ENCODE data around the gene NCBP3.
"Not testable (repeated sequence)": the region's sequence is repeated elsewhere in the genome, so short reads cannot be mapped to it uniquely, and the experiment has no call there.

NCBP3 gene

DNA sequence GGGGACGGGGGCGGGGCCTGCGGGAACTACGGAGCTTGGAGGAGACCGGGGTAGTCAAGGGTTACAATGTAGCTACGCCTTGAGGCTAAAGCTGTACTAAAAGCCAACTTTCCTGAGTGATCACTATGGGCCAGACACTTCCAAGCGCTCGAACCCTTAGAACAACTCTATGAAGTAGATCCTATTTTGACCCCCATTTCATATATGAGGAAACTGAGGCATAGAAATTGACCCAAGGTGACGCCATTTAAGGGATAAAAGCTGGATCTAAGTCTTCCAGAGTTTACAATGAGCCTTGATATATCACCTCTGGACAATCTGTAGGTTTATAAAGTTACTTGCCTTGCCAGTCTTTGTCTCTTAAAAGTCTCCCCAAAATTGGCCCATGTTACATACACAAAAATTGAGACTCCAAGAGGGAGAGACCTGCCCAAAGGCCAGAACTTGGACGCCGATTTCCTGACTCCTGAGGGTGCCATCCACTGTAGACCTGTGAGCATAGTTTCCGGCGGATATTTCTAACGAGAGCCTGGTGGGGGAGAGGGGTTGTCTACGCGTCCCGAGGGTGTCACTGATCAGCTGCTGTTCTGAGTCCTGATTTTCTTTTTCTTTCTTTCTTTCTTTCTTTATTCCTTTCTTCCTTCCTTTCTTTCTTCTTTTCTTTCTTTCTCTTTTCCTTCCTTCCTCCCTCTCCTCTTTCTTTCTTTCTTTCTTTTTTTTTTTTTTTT is 555 bp upstream of the NCBP3 start:
- Histone ChIP-seq H3K4me3 (ENCODE audit: low read depth, low read length) (0 out of 2 replicates have a peak overlapping the region, but pooled peaks have one; percentile 3), H3K9me3 (ENCODE audit: control insufficient read depth, insufficient read depth, low read length) (no peaks in the 10 kb centered on the region), H3K36me3 (ENCODE audit: control insufficient read depth, insufficient read depth, low read length) (peaks cover 22% of the 10 kb centered on the region), H3K9ac (ENCODE audit: low read depth, low read length) (no peak overlapping the region), H3K4me1 (ENCODE audit: control insufficient read depth, insufficient read depth, low read length) (peaks cover 8% of the 10 kb centered on the region; the same call in 1 of the 2 replicates), H3K27ac (ENCODE audit: low read depth, low read length) (no peak overlapping the region), H3K27me3 (ENCODE audit: control insufficient read depth, insufficient read depth, low read length) (no peaks in the 10 kb centered on the region)

DNA sequence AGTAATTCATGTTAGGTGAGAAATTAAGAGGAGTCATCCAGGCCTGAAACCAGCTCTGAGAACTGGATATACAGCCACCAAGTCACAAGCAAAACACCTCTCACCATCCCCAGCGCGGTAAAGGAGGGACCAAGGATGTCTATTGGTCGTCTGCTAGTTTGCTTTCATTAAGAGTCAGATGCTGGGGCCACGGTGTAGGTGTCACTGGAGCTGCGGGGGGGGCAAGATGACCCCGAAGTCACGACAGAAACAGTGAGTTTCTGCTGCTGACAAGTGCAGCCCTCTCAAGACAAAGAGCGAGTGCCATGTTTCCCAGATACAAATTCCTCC is 790 bp downstream of the NCBP3 start:
- H3K9me3 ChIP-seq (ENCODE audit: control insufficient read depth, insufficient read depth, low read length), result no peaks in the 10 kb centered on the region
- H3K27ac ChIP-seq (ENCODE audit: low read depth, low read length), result peak overlapping the region; percentile 88
- peaks cover 8% of the 10 kb centered on the region; the same call in 1 of the 2 replicates for H3K4me1 ChIP-seq (ENCODE audit: control insufficient read depth, insufficient read depth, low read length)
- H3K9ac ChIP-seq (ENCODE audit: low read depth, low read length), result peak overlapping the region; percentile 94
- H3K4me3 ChIP-seq (ENCODE audit: low read depth, low read length), result peak overlapping the region; percentile 86
- H3K36me3 ChIP-seq (ENCODE audit: control insufficient read depth, insufficient read depth, low read length), result peaks cover 35% of the 10 kb centered on the region
- H3K27me3 ChIP-seq (ENCODE audit: control insufficient read depth, insufficient read depth, low read length), result no peaks in the 10 kb centered on the region

DNA sequence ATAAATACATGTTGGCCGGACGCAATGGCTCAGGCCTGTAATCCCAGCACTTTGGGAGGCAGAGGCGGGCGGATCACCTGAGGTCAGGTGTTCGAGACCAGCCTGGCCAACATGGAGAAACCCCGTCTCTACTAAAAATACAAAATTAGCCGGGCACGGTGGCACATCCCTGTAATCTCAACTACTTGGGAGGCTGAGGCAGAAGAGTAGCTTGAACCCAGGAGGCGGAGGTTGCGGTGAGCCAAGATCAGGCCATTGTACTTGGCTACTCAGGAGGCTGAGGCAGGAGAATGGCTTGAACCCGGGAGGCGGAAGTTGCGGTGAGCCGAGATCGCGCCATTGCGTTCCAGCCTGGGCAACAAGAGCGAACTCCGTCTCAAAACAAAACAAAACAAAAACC is 1.5 kb downstream of the NCBP3 start:
- H3K27ac ChIP-seq (ENCODE audit: low read depth, low read length); H3K9me3 ChIP-seq (ENCODE audit: control insufficient read depth, insufficient read depth, low read length); H3K4me1 ChIP-seq (ENCODE audit: control insufficient read depth, insufficient read depth, low read length); H3K9ac ChIP-seq (ENCODE audit: low read depth, low read length); H3K27me3 ChIP-seq (ENCODE audit: control insufficient read depth, insufficient read depth, low read length): not testable (repeated sequence)
- H3K36me3 ChIP-seq (ENCODE audit: control insufficient read depth, insufficient read depth, low read length), result peaks cover 42% of the 10 kb centered on the region
- peak overlapping the region; percentile 86; the same call in 1 of the 2 replicates for H3K4me3 ChIP-seq (ENCODE audit: low read depth, low read length)

DNA sequence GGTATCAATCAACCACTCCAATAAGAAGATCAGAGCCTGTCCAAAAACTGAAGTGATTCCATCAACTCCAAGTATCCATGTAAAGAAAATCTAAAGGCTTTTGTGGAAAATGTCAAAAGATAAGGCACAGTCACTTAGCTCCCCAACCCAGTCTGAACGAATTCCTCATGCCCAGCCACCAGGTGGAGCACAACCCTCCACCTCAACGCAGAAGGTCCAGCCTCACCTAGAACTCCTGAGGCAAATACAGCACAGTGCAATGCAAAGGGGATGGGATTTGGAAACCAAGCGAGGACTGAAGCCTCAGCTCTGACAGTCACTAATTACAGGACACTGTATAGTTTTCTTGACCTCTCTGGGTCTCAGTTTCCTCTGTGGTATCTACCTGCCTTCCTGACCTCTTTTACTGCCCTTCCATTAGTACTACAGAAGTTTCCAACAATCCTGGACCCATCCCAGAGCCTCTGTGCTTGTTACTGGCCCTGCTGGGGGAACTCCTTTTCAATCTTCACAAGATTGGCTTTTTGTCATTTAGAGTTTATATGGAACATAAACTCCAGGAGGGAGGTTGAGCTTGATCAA is 2.0 kb downstream of the NCBP3 start:
- Histone ChIP-seq H3K36me3 (ENCODE audit: control insufficient read depth, insufficient read depth, low read length) (peaks cover 47% of the 10 kb centered on the region), H3K4me1 (ENCODE audit: control insufficient read depth, insufficient read depth, low read length) (peaks cover 8% of the 10 kb centered on the region; the same call in 1 of the 2 replicates), H3K27me3 (ENCODE audit: control insufficient read depth, insufficient read depth, low read length) (no peaks in the 10 kb centered on the region), H3K27ac (ENCODE audit: low read depth, low read length) (no peak overlapping the region), H3K4me3 (ENCODE audit: low read depth, low read length) (no peak overlapping the region), H3K9ac (ENCODE audit: low read depth, low read length) (no peak overlapping the region), H3K9me3 (ENCODE audit: control insufficient read depth, insufficient read depth, low read length) (no peaks in the 10 kb centered on the region)

DNA sequence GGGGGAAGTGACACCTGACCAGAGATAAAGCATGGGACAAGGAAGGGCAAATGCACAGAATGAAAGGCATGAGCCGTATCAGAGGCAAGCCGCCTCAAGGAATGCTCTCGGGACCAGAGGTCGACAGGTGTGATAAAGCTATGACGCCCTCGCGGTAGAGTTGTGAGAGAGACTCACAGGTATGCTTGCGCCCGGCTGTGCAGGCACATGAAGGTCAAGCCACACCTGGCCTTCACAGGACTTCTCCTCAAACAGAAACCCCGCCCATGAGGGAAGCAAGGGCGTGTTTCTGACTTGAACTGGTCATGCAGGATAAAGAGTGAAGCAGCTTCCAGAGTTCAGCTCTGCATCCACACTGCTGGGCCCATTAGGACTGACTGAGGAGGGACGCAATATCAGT is 7.8 kb downstream of the NCBP3 start:
- H3K27ac ChIP-seq (ENCODE audit: low read depth, low read length), result no peak overlapping the region
- H3K36me3 ChIP-seq (ENCODE audit: control insufficient read depth, insufficient read depth, low read length), result peaks cover 86% of the 10 kb centered on the region
- H3K9ac ChIP-seq (ENCODE audit: low read depth, low read length), result no peak overlapping the region

DNA sequence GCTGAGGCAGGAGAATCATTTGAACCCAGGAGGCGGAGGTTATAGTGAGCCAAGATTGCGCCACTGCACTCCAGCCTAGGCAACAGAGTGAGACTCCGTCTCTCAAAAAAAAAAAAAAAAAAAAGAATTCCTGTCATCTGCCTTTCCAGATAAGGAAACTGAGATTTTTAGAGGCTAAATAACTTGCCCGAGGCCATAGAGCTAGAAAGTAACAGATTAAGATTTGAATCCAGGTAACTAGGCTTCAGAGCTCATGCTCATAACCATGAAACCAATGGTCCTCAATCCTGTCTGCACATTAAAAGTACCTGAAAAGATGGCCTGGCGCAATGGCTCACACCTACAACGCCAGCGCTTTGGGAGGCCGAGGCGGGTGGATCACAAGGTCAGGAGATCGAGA is 9.5 kb downstream of the NCBP3 start:
- H3K4me1 ChIP-seq (ENCODE audit: control insufficient read depth, insufficient read depth, low read length), result no peaks in the 10 kb centered on the region
- H3K9ac ChIP-seq (ENCODE audit: low read depth, low read length), result no peak overlapping the region
- H3K4me3 ChIP-seq (ENCODE audit: low read depth, low read length), result no peak overlapping the region
- no peaks in the 10 kb centered on the region for H3K9me3 ChIP-seq (ENCODE audit: control insufficient read depth, insufficient read depth, low read length)
- H3K27me3 ChIP-seq (ENCODE audit: control insufficient read depth, insufficient read depth, low read length), result no peaks in the 10 kb centered on the region
- peaks cover 81% of the 10 kb centered on the region for H3K36me3 ChIP-seq (ENCODE audit: control insufficient read depth, insufficient read depth, low read length)
- no peak overlapping the region for H3K27ac ChIP-seq (ENCODE audit: low read depth, low read length)

More for the DNA sequence above, 7.8 kb downstream of the NCBP3 start:
- Histone ChIP-seq H3K4me1 (ENCODE audit: control insufficient read depth, insufficient read depth, low read length) (no peaks in the 10 kb centered on the region), H3K27me3 (ENCODE audit: control insufficient read depth, insufficient read depth, low read length) (no peaks in the 10 kb centered on the region), H3K4me3 (ENCODE audit: low read depth, low read length) (no peak overlapping the region), H3K9me3 (ENCODE audit: control insufficient read depth, insufficient read depth, low read length) (no peaks in the 10 kb centered on the region)

DNA sequence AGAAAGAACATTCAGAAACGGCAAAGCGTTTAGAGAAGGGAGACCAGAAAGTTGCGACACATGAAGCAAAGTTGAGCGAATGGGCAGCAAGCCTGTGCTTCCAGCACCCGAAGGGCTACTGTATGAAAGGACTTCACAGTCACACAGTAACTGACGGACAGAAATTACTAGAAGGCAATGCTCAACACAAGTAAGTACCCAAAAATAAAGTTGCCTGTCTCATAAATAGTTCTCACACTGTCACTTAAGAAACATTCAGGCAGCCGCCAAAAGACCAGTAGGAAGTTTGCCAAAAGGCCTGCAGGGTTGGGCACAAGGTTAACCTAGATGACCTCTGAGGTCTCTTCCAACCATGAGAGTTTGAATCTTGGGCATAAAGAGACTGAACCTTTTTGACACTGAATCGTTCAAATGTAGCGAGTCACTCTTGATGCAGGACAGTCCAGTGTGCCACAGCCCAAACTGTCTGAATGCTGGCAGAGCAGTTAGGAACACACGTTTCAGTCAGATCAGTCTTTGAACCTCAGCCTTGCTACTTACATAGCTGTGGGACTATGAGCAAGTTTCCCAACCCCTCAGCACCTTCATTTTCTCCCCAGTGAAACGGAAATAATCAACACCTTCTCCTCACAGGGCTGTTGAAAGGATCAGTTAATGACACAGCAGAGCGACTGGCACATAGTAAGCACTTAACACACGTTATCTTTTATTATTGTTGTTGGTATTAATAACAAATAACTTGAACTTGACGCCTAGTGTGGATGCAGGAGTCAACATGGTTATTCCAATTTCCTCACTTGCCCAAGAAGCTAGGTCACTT is 10.4 kb downstream of the NCBP3 start:
- Histone ChIP-seq H3K4me1 (ENCODE audit: control insufficient read depth, insufficient read depth, low read length) (no peaks in the 10 kb centered on the region), H3K4me3 (ENCODE audit: low read depth, low read length) (no peak overlapping the region), H3K36me3 (ENCODE audit: control insufficient read depth, insufficient read depth, low read length) (peaks cover 75% of the 10 kb centered on the region), H3K27ac (ENCODE audit: low read depth, low read length) (no peak overlapping the region), H3K9me3 (ENCODE audit: control insufficient read depth, insufficient read depth, low read length) (no peaks in the 10 kb centered on the region), H3K9ac (ENCODE audit: low read depth, low read length) (no peak overlapping the region), H3K27me3 (ENCODE audit: control insufficient read depth, insufficient read depth, low read length) (no peaks in the 10 kb centered on the region)

DNA sequence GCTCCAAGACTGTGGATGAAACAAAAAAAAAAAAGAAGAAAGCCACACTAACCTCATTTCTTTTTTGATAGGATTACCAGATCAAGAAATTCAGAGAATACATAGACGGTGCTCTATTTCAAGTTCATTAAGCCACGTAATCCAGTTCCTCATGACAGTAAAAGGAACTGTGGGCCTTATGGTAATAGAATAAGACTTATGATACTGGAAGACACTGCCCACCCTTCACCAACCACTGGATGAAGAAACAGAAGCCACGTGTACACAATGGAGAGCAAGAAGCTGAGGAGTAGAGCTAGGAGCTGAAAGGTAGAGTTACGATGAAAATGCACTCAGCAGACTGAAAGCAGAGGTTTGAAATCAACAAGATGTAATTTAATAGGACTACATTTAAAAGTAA is 11.2 kb downstream of the NCBP3 start:
- Histone ChIP-seq H3K9ac (ENCODE audit: low read depth, low read length) (no peak overlapping the region), H3K27me3 (ENCODE audit: control insufficient read depth, insufficient read depth, low read length) (no peaks in the 10 kb centered on the region), H3K9me3 (ENCODE audit: control insufficient read depth, insufficient read depth, low read length) (no peaks in the 10 kb centered on the region), H3K27ac (ENCODE audit: low read depth, low read length) (no peak overlapping the region), H3K36me3 (ENCODE audit: control insufficient read depth, insufficient read depth, low read length) (peaks cover 74% of the 10 kb centered on the region), H3K4me1 (ENCODE audit: control insufficient read depth, insufficient read depth, low read length) (no peaks in the 10 kb centered on the region), H3K4me3 (ENCODE audit: low read depth, low read length) (no peak overlapping the region)

DNA sequence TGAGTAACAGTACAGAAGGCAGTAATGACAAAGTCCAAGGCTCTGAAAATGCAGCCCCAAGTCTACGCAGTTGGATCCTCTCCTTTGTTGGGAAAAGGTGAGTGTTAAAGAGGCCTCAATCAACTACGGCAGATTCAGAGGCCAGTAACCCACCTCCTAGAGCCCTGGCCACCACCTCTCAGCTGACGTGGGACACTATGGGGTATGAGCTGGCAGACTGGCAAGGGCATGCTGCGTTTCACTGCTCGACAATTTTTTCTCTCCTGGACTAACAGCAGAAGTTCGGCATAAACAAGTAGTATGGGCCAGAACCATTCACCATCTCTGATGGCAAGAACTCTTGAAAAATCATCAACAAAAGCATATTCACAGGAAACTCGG is 17.2 kb downstream of the NCBP3 start:
- H3K27ac ChIP-seq (ENCODE audit: low read depth, low read length), result no peak overlapping the region
- peaks cover 79% of the 10 kb centered on the region for H3K36me3 ChIP-seq (ENCODE audit: control insufficient read depth, insufficient read depth, low read length)
- no peak overlapping the region for H3K4me3 ChIP-seq (ENCODE audit: low read depth, low read length)
- H3K4me1 ChIP-seq (ENCODE audit: control insufficient read depth, insufficient read depth, low read length), result no peaks in the 10 kb centered on the region
- H3K27me3 ChIP-seq (ENCODE audit: control insufficient read depth, insufficient read depth, low read length), result no peaks in the 10 kb centered on the region
- H3K9me3 ChIP-seq (ENCODE audit: control insufficient read depth, insufficient read depth, low read length), result no peaks in the 10 kb centered on the region
- H3K9ac ChIP-seq (ENCODE audit: low read depth, low read length), result no peak overlapping the region

DNA sequence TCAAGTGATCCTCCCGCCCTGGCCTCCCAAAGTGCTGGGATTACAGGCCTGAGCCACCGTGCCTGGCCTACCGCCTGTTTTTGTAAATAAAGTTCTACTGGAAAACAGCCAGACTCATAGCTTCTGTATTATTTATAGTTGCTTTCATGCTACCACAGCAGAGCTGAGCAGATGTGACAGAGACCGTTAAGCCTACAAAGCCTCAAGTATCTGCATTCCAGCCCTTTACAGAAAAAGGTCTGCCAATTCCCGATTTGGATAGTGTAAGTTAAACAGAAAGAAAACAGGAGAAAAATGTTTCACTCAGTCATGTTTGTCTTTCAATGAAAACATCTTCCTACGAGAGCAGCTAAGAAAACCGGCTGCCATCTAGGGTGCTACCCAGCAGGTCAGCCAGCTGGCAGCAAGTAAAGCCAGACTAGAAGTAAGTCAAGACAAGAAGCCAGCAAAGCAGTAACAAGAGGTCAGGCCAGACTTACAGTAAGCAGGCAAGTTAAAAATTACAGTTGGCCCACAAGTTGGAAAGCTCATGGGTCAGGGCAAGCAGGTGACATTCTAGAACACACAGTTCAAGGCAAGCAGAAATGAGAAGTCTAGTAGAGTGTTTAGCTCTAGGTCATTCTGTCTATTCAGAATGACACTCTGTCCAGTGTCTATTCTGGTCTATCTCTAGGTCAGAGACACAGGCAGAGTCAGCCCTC is 17.7 kb downstream of the NCBP3 start:
- Histone ChIP-seq H3K4me1 (ENCODE audit: control insufficient read depth, insufficient read depth, low read length) (no peaks in the 10 kb centered on the region), H3K4me3 (ENCODE audit: low read depth, low read length) (no peak overlapping the region), H3K36me3 (ENCODE audit: control insufficient read depth, insufficient read depth, low read length) (peaks cover 79% of the 10 kb centered on the region), H3K9ac (ENCODE audit: low read depth, low read length) (no peak overlapping the region), H3K27ac (ENCODE audit: low read depth, low read length) (no peak overlapping the region), H3K27me3 (ENCODE audit: control insufficient read depth, insufficient read depth, low read length) (no peaks in the 10 kb centered on the region), H3K9me3 (ENCODE audit: control insufficient read depth, insufficient read depth, low read length) (no peaks in the 10 kb centered on the region)

Measured in HUES48 (cell line).